ENCODE data around the gene DUT.

GRCh38 chr15:48365575-48365974 lies 34.3 kb downstream of the DUT start:
- TF ChIP-seq CTCF (conservative IDR thresholded peaks at IDR 0.05) (no peak), ZFX (IDR thresholded peaks at IDR 0.05) (no peak)

All from C4-2B (cell line).